ENCODE results near the gene NAT16.
A peak's percentile ranks its signal among the peaks of the same experiment; 100 is the strongest.

The NAT16 gene

GRCh38 chr7:101180130-101180755 is at the start of gene NAT16:
Gene NAT16 (minus strand): TSS chr7:101180293. CDS start chr7:101174807, 5,486 bp downstream.
- no peak for DNase-seq

DNA sequence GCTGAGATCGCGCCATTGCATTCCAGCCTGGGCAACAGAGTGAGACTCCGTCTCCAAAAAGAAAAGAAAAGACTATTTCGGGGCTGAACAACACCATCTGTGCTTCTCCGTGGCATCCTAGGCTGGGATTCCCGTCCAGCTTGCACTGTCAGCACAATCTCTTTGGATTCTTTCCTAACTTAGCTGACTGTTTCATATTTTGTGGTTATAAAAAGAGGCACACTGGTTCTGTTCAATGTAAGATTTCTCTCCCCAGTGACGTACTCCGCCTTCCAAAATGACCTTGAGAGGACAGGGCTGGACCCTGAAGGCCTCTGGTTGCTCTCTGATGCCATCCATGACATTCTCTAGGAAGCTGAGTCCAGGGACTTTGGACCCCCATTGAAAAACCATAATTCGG is 46.6 kb upstream of the NAT16 start:
- no peak for DNase-seq

GRCh38 chr7:101225650-101226049 is 45.6 kb upstream of the NAT16 start:
- no peak for DNase-seq

DNA sequence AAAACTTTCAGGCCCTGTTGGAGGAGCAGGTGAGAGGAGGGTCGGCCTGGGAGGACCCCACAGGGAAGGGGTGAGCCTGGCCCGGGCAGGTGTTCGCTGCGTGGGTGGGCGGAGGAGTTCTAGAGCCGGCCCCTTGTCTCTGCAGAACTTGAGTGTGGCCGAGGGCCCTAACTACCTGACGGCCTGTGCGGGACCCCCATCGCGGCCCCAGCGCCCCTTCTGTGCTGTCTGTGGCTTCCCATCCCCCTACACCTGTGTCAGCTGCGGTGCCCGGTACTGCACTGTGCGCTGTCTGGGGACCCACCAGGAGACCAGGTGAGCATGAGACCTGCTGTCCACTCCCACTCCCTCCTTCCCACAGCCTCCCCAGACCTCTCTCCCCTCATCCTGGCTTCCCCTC is 43.4 kb upstream of the NAT16 start:
- no peak for DNase-seq

GRCh38 chr7:101222275-101222830 is 42.3 kb upstream of the NAT16 start:
- no peak for DNase-seq

GRCh38 chr7:101220295-101220694 is 40.2 kb upstream of the NAT16 start:
- DNase-seq, result no peak

GRCh38 chr7:101218236-101219125 is 38.4 kb upstream of the NAT16 start:
- DNase-seq, result no peak

DNA sequence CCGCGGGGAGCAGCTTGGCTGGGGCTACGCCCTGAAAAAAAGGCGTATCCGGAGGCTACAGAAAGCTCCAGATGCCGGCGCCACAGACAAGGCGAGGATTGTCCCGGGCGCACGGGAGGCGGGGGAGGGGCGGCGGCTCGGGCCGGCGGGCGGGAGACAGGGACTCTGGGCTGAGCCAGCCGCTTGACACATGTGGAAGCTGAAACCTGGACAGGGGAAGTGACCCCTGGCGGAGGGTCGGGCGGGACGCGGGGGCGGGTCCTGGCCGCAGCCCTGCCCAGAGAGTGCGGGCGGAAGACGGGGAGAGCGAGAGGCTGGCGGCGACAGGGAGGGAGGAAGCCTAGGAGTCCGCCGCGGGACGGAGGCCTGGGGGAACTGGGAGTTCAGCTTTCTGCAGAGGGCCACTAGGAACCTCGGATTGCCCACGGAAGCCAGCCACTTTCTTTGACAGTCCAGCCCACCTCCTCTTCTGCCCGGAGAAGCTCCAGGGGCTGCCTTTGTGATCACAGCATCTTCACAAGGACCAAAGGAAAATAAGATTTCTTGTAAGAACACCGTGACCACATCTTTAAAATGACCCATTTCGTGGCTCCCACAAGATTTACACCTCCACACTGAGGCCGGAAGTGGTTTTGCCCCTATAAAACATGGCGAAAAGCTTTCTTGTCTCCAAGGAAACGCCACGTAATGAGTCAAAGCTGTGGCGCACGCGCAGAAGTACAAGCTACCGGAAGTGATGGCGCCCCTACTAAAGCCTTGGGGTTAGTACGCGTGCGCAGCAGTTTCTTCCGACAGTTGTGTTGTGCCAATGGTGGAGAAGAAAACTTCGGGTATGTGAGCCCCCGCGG is 37.5 kb upstream of the NAT16 start, which contains the start of the genes PLOD3 and ZNHIT1:
TSS of gene PLOD3 (minus strand) at position 194 of the 848 bp plus-strand sequence. CDS start 307 bp downstream, outside the sequence.
TSS of gene ZNHIT1 (plus strand) at position 778 of the 848 bp plus-strand sequence. CDS start at position 809, 31 bp downstream.
- peak; percentile 98 for DNase-seq

DNA sequence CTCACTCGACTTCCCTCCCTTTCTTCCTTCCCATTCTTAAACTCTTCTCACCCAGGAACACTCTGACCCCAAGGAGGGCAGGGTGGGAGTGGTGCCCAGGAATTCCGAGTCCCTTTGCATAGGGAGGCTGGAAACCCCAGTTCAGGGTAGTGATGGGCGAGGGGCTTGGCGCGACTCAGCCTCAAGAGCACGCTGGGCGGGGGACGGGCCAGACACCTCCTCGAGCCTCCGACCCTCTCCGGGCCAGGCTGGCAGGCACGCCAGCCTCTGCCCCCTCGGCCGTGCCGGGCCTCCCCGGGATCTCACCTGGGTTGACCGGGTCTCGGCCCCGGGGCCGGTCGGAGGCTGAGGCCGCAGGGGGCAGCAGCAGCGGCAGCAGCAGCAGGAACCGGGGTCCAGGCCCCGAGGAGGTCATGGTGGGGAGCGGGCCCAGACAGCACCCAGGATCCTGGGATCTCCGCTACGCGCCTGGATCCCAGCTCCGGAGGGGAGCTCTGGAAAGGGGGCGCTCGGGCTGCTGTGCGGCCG is 36.8 kb upstream of the NAT16 start:
- DNase-seq, result no peak

- peak in 1 of 2 donors; percentile 14 for DNase-seq
Observed at GRCh38 chr7:101216001-101216859, 36.1 kb upstream of the NAT16 start.

DNA sequence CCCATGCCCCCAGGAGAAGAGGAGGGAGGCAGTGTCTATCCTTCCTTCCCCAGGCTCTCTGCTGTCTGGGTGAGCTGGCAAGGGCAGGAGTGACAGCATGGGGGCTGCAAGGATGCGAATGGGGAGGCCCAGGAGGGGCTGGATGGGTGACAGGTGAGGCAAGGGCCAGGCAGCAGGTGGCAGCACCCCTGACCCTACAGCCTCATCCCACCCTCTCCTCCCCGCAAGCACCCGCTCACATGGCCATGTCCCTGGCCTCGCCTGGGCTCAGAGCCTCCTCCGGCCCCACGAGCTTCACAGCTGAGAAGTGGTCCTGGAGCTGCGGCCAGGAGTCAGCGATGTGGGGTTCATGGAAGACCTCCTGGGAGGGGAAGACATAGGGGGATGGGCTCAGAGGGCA is 31.9 kb upstream of the NAT16 start:
- DNase-seq, result no peak

DNA sequence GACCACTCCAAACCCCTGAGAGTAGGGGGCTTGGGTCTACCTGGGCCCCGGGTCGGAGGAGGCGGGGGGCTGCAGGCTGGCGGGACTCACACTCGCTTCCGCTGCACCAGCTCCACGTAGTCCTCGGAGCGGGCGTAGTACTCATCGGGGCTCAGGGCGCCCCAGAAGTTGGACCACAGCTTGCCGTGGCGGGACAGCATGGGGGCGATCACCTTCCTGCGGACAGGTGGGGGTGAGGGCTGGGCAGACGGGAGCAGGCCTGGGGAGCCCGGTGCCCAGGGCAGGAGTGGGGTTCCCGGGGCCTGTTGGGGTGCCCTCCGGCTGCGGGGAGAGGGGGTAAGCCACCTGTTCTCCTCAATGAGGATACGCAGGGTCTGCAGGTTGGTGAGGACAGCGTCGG is 31.4 kb upstream of the NAT16 start:
- DNase-seq, result no peak

GRCh38 chr7:101210143-101210542 is 30.1 kb upstream of the NAT16 start:
- no peak for DNase-seq

DNA sequence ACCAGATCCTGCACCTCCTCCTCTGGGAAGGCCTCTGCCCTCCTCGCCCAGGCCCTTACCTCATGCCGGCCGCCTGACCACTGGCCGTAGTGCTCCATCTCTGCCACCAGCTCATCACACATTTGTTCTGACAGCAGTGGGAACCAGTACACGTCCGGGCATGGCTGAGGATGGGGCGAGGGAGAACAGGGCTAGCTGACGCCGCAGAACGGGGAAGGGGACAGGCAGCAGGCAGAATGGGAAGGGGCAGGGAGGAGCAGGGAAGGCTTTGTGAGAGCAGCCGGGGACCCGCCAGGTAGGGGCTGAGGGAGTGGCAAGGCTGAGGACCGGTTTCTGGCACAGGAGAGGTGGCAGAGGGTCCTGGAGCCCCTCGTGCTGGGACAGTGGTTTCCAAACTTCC is 28.7 kb upstream of the NAT16 start:
- no peak for DNase-seq

- DNase-seq, result no peak
Observed at GRCh38 chr7:101207459-101207858, 27.4 kb upstream of the NAT16 start.

- DNase-seq, result no peak
Observed at GRCh38 chr7:101206665-101207042, 26.6 kb upstream of the NAT16 start.

- DNase-seq, result no peak
Observed at GRCh38 chr7:101205901-101206664, 26.0 kb upstream of the NAT16 start.

GRCh38 chr7:101203740-101204738 is 23.9 kb upstream of the NAT16 start:
- DNase-seq, result peak; percentile 24 to 51

- no peak for DNase-seq
Observed at GRCh38 chr7:101202603-101202918, 22.5 kb upstream of the NAT16 start.
